IMR-90 (cell line): ENCODE data around the gene ELK3. TPM values are rescaled to one million over a fixed set of nuclear protein-coding genes. Genes with fewer than 3 reads are reported as not detected.

Experiments used
- ATAC-seq: fragments of 200-7000 bp; cut with Tn5 transposase; 2 replicates; pipeline ENCODE4 v1.9.1; 2020; ENCODE audit warnings: low read depth, mild to moderate bottlenecking, moderate library complexity
- BruUV-seq: library from RNA; stranded (reverse); fragments of 400-500 nt; replicated peaks from 2 replicates; lab custom pipeline; 2021; lab: Mats Ljungman, UMichigan
- CTCF ChIA-PET: fragments of 300-600 bp; formaldehyde crosslinking; extraction: SDS; loops from one replicate; lab custom pipeline; 2021; ENCODE audit warnings: antibody characterized with exemption; lab: Yijun Ruan, JAX
- POLR2A ChIA-PET: fragments of 300-600 bp; sonication (Branson Sonifier 250); formaldehyde crosslinking; loops from one replicate; lab custom pipeline; 2022; ENCODE audit warnings: antibody characterized with exemption; ENCODE audit not compliant: unreplicated experiment; lab: Charles Lee
- DNase-seq: peaks from one replicate; pipeline ENCODE4 v3.0.0; 2013
- H2AFZ ChIP-seq: replicated peaks from 2 replicates; pipeline ENCODE3; 2013; ENCODE audit warnings: low read length, mild to moderate bottlenecking; ENCODE audit not compliant: poor library complexity
- H2AK5ac ChIP-seq: 2 replicates; pipeline ENCODE4 v1.6.1; 2013; ENCODE audit warnings: low read depth, low read length, inconsistent platforms
- H2AK9ac ChIP-seq: replicated peaks from 2 replicates; pipeline ENCODE3; 2013; ENCODE audit warnings: mild to moderate bottlenecking, low read depth, low read length, moderate library complexity; ENCODE audit not compliant: poor library complexity
- H2BK120ac ChIP-seq: 2 replicates; pipeline ENCODE4 v1.6.1; 2013; ENCODE audit warnings: low read depth, low read length, inconsistent platforms
- H2BK15ac ChIP-seq: 3 replicates; pipeline ENCODE4 v1.6.1; 2013; ENCODE audit warnings: low read depth, low read length, inconsistent platforms
- H2BK20ac ChIP-seq: 2 replicates; pipeline ENCODE4 v1.6.1; 2013; ENCODE audit warnings: low read depth, mild to moderate bottlenecking, inconsistent platforms, low read length, moderate library complexity
- H2BK5ac ChIP-seq: 2 replicates; pipeline ENCODE4 v1.6.1; 2013; ENCODE audit warnings: mild to moderate bottlenecking, low read depth, low read length, inconsistent platforms; ENCODE audit not compliant: poor library complexity, severe bottlenecking
- H3K14ac ChIP-seq: replicated peaks from 2 replicates; pipeline ENCODE4 v1.6.1; 2013; ENCODE audit warnings: low read depth, low read length, inconsistent platforms
- H3K18ac ChIP-seq: 2 replicates; pipeline ENCODE4 v1.6.1; 2013; ENCODE audit warnings: low read depth, low read length, control low read depth
- H3K23ac ChIP-seq: 2 replicates; pipeline ENCODE4 v1.6.1; 2013; ENCODE audit warnings: low read depth, low read length, inconsistent platforms
- H3K27ac ChIP-seq: 2 replicates; pipeline ENCODE4 v1.5.1; 2013; ENCODE audit warnings: mild to moderate bottlenecking, control low read depth, low read length; ENCODE audit not compliant: insufficient read depth
- H3K27me3 ChIP-seq: 2 replicates; pipeline ENCODE4 v1.6.1; 2013; ENCODE audit warnings: low read length; ENCODE audit not compliant: control insufficient read depth, insufficient read depth
- H3K36me3 ChIP-seq: 2 replicates; pipeline ENCODE4 v1.6.1; 2013; ENCODE audit warnings: low read length, mixed read lengths; ENCODE audit not compliant: control insufficient read depth, insufficient read depth
- H3K4ac ChIP-seq: 2 replicates; pipeline ENCODE4 v1.6.1; 2013; ENCODE audit warnings: low read depth, low read length, inconsistent platforms
- H3K4me1 ChIP-seq: 2 replicates; pipeline ENCODE4 v1.6.1; 2013; ENCODE audit warnings: low read length, mixed read lengths; ENCODE audit not compliant: control insufficient read depth, insufficient read depth
- H3K4me2 ChIP-seq: 2 replicates; pipeline ENCODE4 v1.6.1; 2013; ENCODE audit warnings: low read depth, mild to moderate bottlenecking, control low read depth, low read length, moderate library complexity
- H3K4me3 ChIP-seq: 2 replicates; pipeline ENCODE4 v1.5.1; 2013; ENCODE audit warnings: low read depth, mild to moderate bottlenecking, control low read depth, low read length, moderate library complexity; ENCODE audit not compliant: insufficient read depth
- H3K56ac ChIP-seq: 2 replicates; pipeline ENCODE4 v1.6.1; 2013; ENCODE audit warnings: low read length, inconsistent platforms; ENCODE audit not compliant: insufficient read depth; ENCODE audit errors: extremely low read depth
- H3K79me1 ChIP-seq, 2 experiments: 2 replicates each; pipeline ENCODE4 v1.6.1; 2013; ENCODE audit warnings: low read length in 2 of 2, inconsistent platforms in 1 of 2, low read depth in 1 of 2
- H3K9ac ChIP-seq: 2 replicates; pipeline ENCODE4 v1.6.1; 2013; ENCODE audit warnings: low read depth, low read length, control low read depth
- H3K9me1 ChIP-seq: 2 replicates; pipeline ENCODE4 v1.6.1; 2013; ENCODE audit warnings: low read length, inconsistent platforms; ENCODE audit not compliant: insufficient read depth
- H3K9me3 ChIP-seq: 2 replicates; pipeline ENCODE4 v1.6.1; 2013; ENCODE audit warnings: low read length; ENCODE audit not compliant: control insufficient read depth, insufficient read depth
- H4K20me1 ChIP-seq: 2 replicates; pipeline ENCODE4 v1.6.1; 2013; ENCODE audit warnings: low read length, inconsistent platforms; ENCODE audit not compliant: insufficient read depth
- H4K5ac ChIP-seq: 2 replicates; pipeline ENCODE4 v1.6.1; 2013; ENCODE audit warnings: mild to moderate bottlenecking, low read depth, low read length, control low read depth
- H4K8ac ChIP-seq, 2 experiments: 2 replicates each; pipeline ENCODE4 v1.6.1; 2013; ENCODE audit warnings: low read depth in 2 of 2, low read length in 2 of 2, control low read depth in 1 of 2, inconsistent platforms in 1 of 2
- H4K91ac ChIP-seq: 2 replicates; pipeline ENCODE4 v1.6.1; 2013; ENCODE audit warnings: low read depth, low read length, inconsistent platforms; ENCODE audit not compliant: insufficient read depth
- CEBPB ChIP-seq: IDR thresholded peaks from 2 replicates; pipeline ENCODE4 v1.6.1; 2012; ENCODE audit warnings: low read depth, low read length, improper control_type of control experiment
- CHD1 ChIP-seq: IDR thresholded peaks from 2 replicates; pipeline ENCODE4 v1.6.1; 2012; ENCODE audit warnings: low read depth, low read length, improper control_type of control experiment
- CTCF ChIP-seq: conservative IDR thresholded peaks from 2 replicates; pipeline ENCODE4 v1.5.1; 2012; ENCODE audit warnings: mild to moderate bottlenecking, low read depth, low read length, improper control_type of control experiment
- ELK1 ChIP-seq: fragments of 150-350 bp; IDR thresholded peaks from 2 replicates; pipeline ENCODE4 v1.6.1; 2016; ENCODE audit warnings: low read depth, mild to moderate bottlenecking, low read length, moderate library complexity, borderline replicate concordance
- MAFK ChIP-seq: IDR thresholded peaks from 2 replicates; pipeline ENCODE4 v1.6.1; 2012; ENCODE audit warnings: low read depth, low read length, improper control_type of control experiment
- MXI1 ChIP-seq: IDR thresholded peaks from 2 replicates; pipeline ENCODE4 v1.6.1; 2012; ENCODE audit warnings: low read depth, mild to moderate bottlenecking, low read length, moderate library complexity, borderline replicate concordance
- RAD21 ChIP-seq: IDR thresholded peaks from 2 replicates; pipeline ENCODE4 v1.6.1; 2012; ENCODE audit warnings: low read length, improper control_type of control experiment
- WGBS, 2 experiments: methylation state at CpG; one replicate each; pipeline versions ENCODE4 v1.1.5 to v1.1.7; 2013; ENCODE audit warnings: missing lambda C conversion rate in 2 of 2; ENCODE audit not compliant: insufficient read length in 1 of 2; ENCODE audit errors: extremely low coverage in 2 of 2; 5-methylcytosine and 5-hydroxymethylcytosine counted together
- dilution Hi-C: fragments of 300-500 bp; cut with HindIII; formaldehyde crosslinking; loops from one replicate; pipeline ENCODE4 v1.14.3; 2018; ENCODE audit warnings: low sequenced_read_pairs; ENCODE audit not compliant: unreplicated experiment
- in situ Hi-C: fragments of 300-500 bp; cut with MboI; formaldehyde crosslinking; loops from 3 replicates; pipeline ENCODE4 v1.14.3; 2019; ENCODE audit warnings: low sequenced_read_pairs, inconsistent platforms, mixed read lengths
- intact Hi-C: fragments of 100-400 bp; cut with micrococcal nuclease; formaldehyde crosslinking; loops from 2 replicates; pipeline ENCODE4 v1.10.0; 2022
- polyA plus RNA-seq, 3 experiments: library from polyadenylated mRNA; depleted of rRNA; stranded (reverse); fragments of >200 nt; gene quantifications; 2 replicates each; pipeline ENCODE4 v1.2.3, GENCODE V29; 2012; ENCODE audit warnings: low replicate concordance in 1 of 3
- total RNA-seq: library from RNA; depleted of rRNA; stranded (reverse); fragments of >200 nt; gene quantifications from 2 replicates; pipeline ENCODE4 v1.2.3, GENCODE V29; 2012

The ELK3 gene
- total and polyA plus RNA-seq, 2 of the 4 experiments (the other 2 are of a cell fraction), result 14.5 to 27.5 TPM

- Histone ChIP-seq H3K27ac (no peak overlapping the region), H2AK9ac (no peak overlapping the region), H4K20me1 (no peaks in the 10 kb centered on the region), H3K9me1 (no peaks in the 10 kb centered on the region), H3K4ac (no peak overlapping the region), H3K18ac (no peak overlapping the region), H4K5ac (no peak overlapping the region), H3K4me2 (no peak overlapping the region), H2AFZ (no peak overlapping the region), H2AK5ac (no peak overlapping the region), H3K4me3 (no peak overlapping the region), H3K36me3 (no peaks in the 10 kb centered on the region), H3K79me1 (no peaks in the 10 kb centered on the region), H2BK120ac (no peak overlapping the region), H3K9me3 (no peaks in the 10 kb centered on the region), H3K4me1 (peaks cover 2% of the 10 kb centered on the region; the same call in 1 of the 2 replicates), H2BK5ac (no peak overlapping the region), H4K91ac (no peak overlapping the region), H2BK15ac (no peak overlapping the region), H3K14ac (no peak overlapping the region), H4K8ac (no peak overlapping the region), H3K56ac (no peak overlapping the region), H3K27me3 (no peaks in the 10 kb centered on the region; the same call in 1 of the 2 replicates), H3K23ac (no peak overlapping the region), H2BK20ac (no peak overlapping the region), H3K9ac (no peak overlapping the region)
- dilution Hi-C loops (no loop called here), intact Hi-C loops (no loop called here), in situ Hi-C loops (no loop called here)
- ChIA-PET POLR2A (interaction anchor here (0.7 kb wide), 1 partner anchor 121 kb away, joined by 6 read pairs; no protein-coding TSS in a partner anchor), CTCF (no interaction called here)
- WGBS, 2 experiments, result 82% methylated on average over 2 of the region's 10 CpGs; no CpG with 5 or more reads in 1 of the 2 experiments
- ATAC-seq (no peak), DNase-seq (no peak)
- no peak for TF ChIP-seq RAD21
- TF ChIP-seq MXI1, result no peak
- TF ChIP-seq CEBPB, result no peak
- TF ChIP-seq CTCF, result no peak
- no peak for TF ChIP-seq CHD1
- no peak for TF ChIP-seq ELK1
- TF ChIP-seq MAFK, result no peak
- no TSS peak for BruUV-seq
These were observed 7.4 kb upstream of the ELK3 start for GRCh38 chr12:96186607-96187301.
